Endothelial cell of umbilical vein (primary cell): ENCODE data around the gene MYOG. TPM values are rescaled to one million over a fixed set of nuclear protein-coding genes. Genes with fewer than 3 reads are reported as not detected.

Experiments
- BruUV-seq: library from RNA; stranded (reverse); fragments of 400-500 nt; replicated peaks from 2 replicates; lab custom pipeline; 2021; lab: Mats Ljungman, UMichigan
- CTCF ChIA-PET: fragments of 300-600, 350-600 bp; sonication (Branson Sonifier 250); formaldehyde crosslinking; loops from one replicate; lab custom pipeline; 2021; ENCODE audit warnings: antibody characterized with exemption, inconsistent platforms; lab: Charles Lee
- POLR2A ChIA-PET: fragments of 300-600, 350-600 bp; sonication (Branson Sonifier 250); formaldehyde crosslinking; loops from one replicate; lab custom pipeline; 2021; ENCODE audit warnings: antibody characterized with exemption, inconsistent platforms; lab: Charles Lee
- DNase-seq: peaks from one replicate; pipeline ENCODE4 v3.0.0-alpha.2; 2011; ENCODE audit warnings: low read depth, low spot score
- FAIRE-seq: peaks from 2 replicates; lab custom pipeline; 2011; peaks lifted over from hg19 to GRCh38; lab: Jason Lieb, UNC
- H2AFZ ChIP-seq: 2 replicates; pipeline ENCODE4 v1.6.0; 2012; ENCODE audit warnings: low read depth, low read length, control low read depth, inconsistent platforms
- H3K27ac ChIP-seq: 2 replicates; pipeline ENCODE4 v1.5.1; 2011; ENCODE audit warnings: low read depth, mild to moderate bottlenecking, control low read depth, low read length, moderate library complexity; ENCODE audit not compliant: insufficient read depth
- H3K27me3 ChIP-seq, 2 experiments: 2 replicates each; pipeline versions ENCODE4 v1.6.0 to v1.6.1; 2011; ENCODE audit warnings: low read length in 2 of 2, mixed read lengths in 1 of 2; ENCODE audit not compliant: control insufficient read depth in 2 of 2, insufficient read depth in 2 of 2
- H3K36me3 ChIP-seq, 2 experiments: 2 replicates in 1 of 2; 3 replicates in 1 of 2; pipeline ENCODE4 v1.5.1; 2011; ENCODE audit warnings: low read length in 2 of 2, mild to moderate bottlenecking in 1 of 2, moderate library complexity in 1 of 2; ENCODE audit not compliant: control insufficient read depth in 2 of 2, insufficient read depth in 2 of 2; ENCODE audit errors: extremely low read depth in 1 of 2
- H3K4me1 ChIP-seq: 3 replicates; pipeline ENCODE4 v1.5.1; 2011; ENCODE audit warnings: mild to moderate bottlenecking, low read length; ENCODE audit not compliant: control insufficient read depth, insufficient read depth; ENCODE audit errors: extremely low read depth
- H3K4me2 ChIP-seq: 2 replicates; pipeline ENCODE4 v1.6.1; 2011; ENCODE audit warnings: low read length, control low read depth, mixed read lengths; ENCODE audit not compliant: insufficient read depth
- H3K4me3 ChIP-seq, 3 experiments: fragments of 200-600 bp in 1 of 3; sonication (generic), shearing (Covaris generic) in 1 of 3; replicated peaks in 1 of 3; 2 replicates each; pipeline ENCODE4 v1.5.1; 2011 to 2016; ENCODE audit warnings: control low read depth in 3 of 3, low read length in 3 of 3, mild to moderate bottlenecking in 2 of 3, inconsistent platforms in 1 of 3, low read depth in 1 of 3, moderate library complexity in 1 of 3; ENCODE audit not compliant: insufficient read depth in 1 of 3
- H3K79me2 ChIP-seq: 2 replicates; pipeline ENCODE4 v1.6.0; 2012; ENCODE audit warnings: low read length, inconsistent platforms; ENCODE audit not compliant: control insufficient read depth, insufficient read depth
- H3K9ac ChIP-seq: replicated peaks from 2 replicates; pipeline ENCODE3; 2011; ENCODE audit warnings: low read length, control low read depth; ENCODE audit not compliant: insufficient read depth; ENCODE audit errors: extremely low read depth
- H3K9me1 ChIP-seq: replicated peaks from 3 replicates; pipeline ENCODE4 v1.6.0; 2011; ENCODE audit warnings: mild to moderate bottlenecking, low read length; ENCODE audit not compliant: control insufficient read depth, insufficient read depth; ENCODE audit errors: extremely low read depth
- H3K9me3 ChIP-seq: replicated peaks from 2 replicates; pipeline ENCODE4 v1.5.1; 2012; ENCODE audit warnings: low read length, inconsistent platforms; ENCODE audit not compliant: control insufficient read depth, insufficient read depth
- H4K20me1 ChIP-seq: replicated peaks from 2 replicates; pipeline ENCODE3; 2011; ENCODE audit warnings: mild to moderate bottlenecking, low read length; ENCODE audit not compliant: control insufficient read depth, insufficient read depth; ENCODE audit errors: extremely low read depth
- CTCF ChIP-seq, 2 donors: IDR thresholded peaks; 1 replicate in 1 of 2; 2 replicates in 1 of 2; pipeline ENCODE4 v1.5.1; 2011; ENCODE audit warnings: low read length in 2 of 2, mild to moderate bottlenecking in 2 of 2, moderate library complexity in 2 of 2, control low read depth in 1 of 2, inconsistent platforms in 1 of 2, low read depth in 1 of 2; ENCODE audit not compliant: insufficient read depth in 1 of 2; ENCODE audit errors: extremely low read depth in 1 of 2
- EZH2 ChIP-seq: IDR thresholded peaks from 2 replicates; pipeline ENCODE4 v1.6.1; 2012; ENCODE audit warnings: borderline replicate concordance, low read depth, mild to moderate bottlenecking, moderate library complexity, low read length, inconsistent platforms; ENCODE audit not compliant: severe bottlenecking
- FOS ChIP-seq: IDR thresholded peaks from 2 replicates; pipeline ENCODE4 v1.6.1; 2011; ENCODE audit warnings: mild to moderate bottlenecking, low read length, moderate library complexity, borderline replicate concordance; ENCODE audit not compliant: insufficient read depth
- MAX ChIP-seq: IDR thresholded peaks from 2 replicates; pipeline ENCODE4 v1.6.1; 2011; ENCODE audit not compliant: insufficient read depth, insufficient read length
- MYC ChIP-seq: IDR thresholded peaks from one replicate; pipeline ENCODE4 v1.6.1; 2011; ENCODE audit warnings: mild to moderate bottlenecking, low read depth, low read length
- POLR2A ChIP-seq: IDR thresholded peaks from 2 replicates; pipeline ENCODE4 v1.6.1; 2012; ENCODE audit warnings: low read depth, mild to moderate bottlenecking, control low read depth, low read length
- dilution Hi-C: fragments of 300-500 bp; cut with MboI; formaldehyde crosslinking; loops from one replicate; pipeline ENCODE4 v1.15.0; 2019; ENCODE audit warnings: low sequenced_read_pairs; ENCODE audit not compliant: extremely low pct_ligation_motif_present
- intact Hi-C: fragments of 100-400 bp; cut with micrococcal nuclease; formaldehyde crosslinking; loops from one replicate; pipeline ENCODE4 v1.10.0; 2022
- polyA plus RNA-seq, 4 experiments: library from polyadenylated mRNA; depleted of rRNA in 3 of 4; stranded (reverse) in 3 of 4; unstranded in 1 of 4; fragments of >200 nt; gene quantifications; 2 replicates each; pipeline versions ENCODE4 v1.2.1 to v1.2.3, GENCODE V29; 2011 to 2012; ENCODE audit warnings: missing spikeins in 1 of 4
- total RNA-seq: library from RNA; stranded (reverse); gene quantifications from 2 replicates; pipeline ENCODE4 v1.2.3, GENCODE V29; 2021

The MYOG gene
- total and polyA plus RNA-seq, 2 donors (not counting 3 experiments of a cell fraction or from before 2014, with no cell fraction given): not detected

- Histone ChIP-seq H3K9me1 (no peaks in the 10 kb centered on the region), H3K27me3 (peaks cover 2 to 25% of the 10 kb centered on the region in 2 experiments), H3K27ac (no peak overlapping the region), H3K4me3 (no peak overlapping the region), H3K36me3 (no peaks in the 10 kb centered on the region), H3K4me2 (no peak overlapping the region), H2AFZ (no peak overlapping the region), H3K9me3 (no peaks in the 10 kb centered on the region), H3K9ac (no peak overlapping the region), H4K20me1 (no peaks in the 10 kb centered on the region), H3K4me1 (no peaks in the 10 kb centered on the region), H3K79me2 (no peaks in the 10 kb centered on the region)
- no peak for DNase-seq
- intact Hi-C loops (no loop called here), dilution Hi-C loops (no loop called here)
- POLR2A ChIA-PET: no interaction called here
- BruUV-seq: no TSS peak
- TF ChIP-seq MYC: no peak
- TF ChIP-seq MAX: no peak
- TF ChIP-seq FOS: no peak
- no peak for TF ChIP-seq EZH2
- TF ChIP-seq POLR2A: no peak
- no peak for TF ChIP-seq CTCF (IDR thresholded peaks at IDR 0.05; ENCODE audit: extremely low read depth in 1 of 2, insufficient read depth in 1 of 2, low read depth in 1 of 2, low read length in 2 of 2)
- no peak for FAIRE-seq
- CTCF ChIA-PET: interaction anchor here (1.0 to 3.1 kb wide), 5 partner anchors 20 to 169 kb away, joined by 3 to 14 read pairs (median 7); no protein-coding TSS in a partner anchor
Measured at GRCh38 chr1:203098445-203098844, 12.6 kb upstream of the MYOG start.
